Gastrocnemius medialis (tissue), 4 donors: Measurements from ENCODE around the gene SIK2. TPM values are rescaled to one million over a fixed set of nuclear protein-coding genes. Genes with fewer than 3 reads are reported as not detected.

Experiments used
- ATAC-seq, 2 donors: fragments of 150-250 bp; one replicate each; pipeline ENCODE4 v1.9.1; 2016
- DNase-seq, 2 donors: peaks; one replicate each; pipeline ENCODE4 v3.0.0-alpha.2; 2019
- H3K27ac ChIP-seq, 4 donors: fragments of 200-600 bp; sonication (generic); 1 replicate in 1 of 4; 2 replicates in 3 of 4; pipeline ENCODE4 v1.5.1; 2016 to 2018; ENCODE audit warnings: mild to moderate bottlenecking in 2 of 4, moderate library complexity in 1 of 4
- H3K27me3 ChIP-seq, 3 donors: fragments of 200-600 bp; sonication (generic) in 2 of 3; 1 replicate in 1 of 3; 2 replicates in 2 of 3; pipeline versions ENCODE4 v1.5.1 to v1.6.0; 2016 to 2019; ENCODE audit warnings: mild to moderate bottlenecking in 1 of 3, moderate library complexity in 1 of 3
- H3K36me3 ChIP-seq, 2 donors: fragments of 200-600 bp; sonication (generic) in 1 of 2; one replicate each; pipeline ENCODE4 v1.5.1; 2017 to 2018
- H3K4me1 ChIP-seq, 2 donors: fragments of 200-600 bp; sonication (generic) in 1 of 2; one replicate each; pipeline ENCODE4 v1.5.1; 2016 to 2017; ENCODE audit warnings: mild to moderate bottlenecking in 2 of 2
- H3K4me3 ChIP-seq, 4 donors: fragments of 200-600 bp; sonication (generic) in 3 of 4; 1 replicate in 1 of 4; 2 replicates in 3 of 4; pipeline ENCODE4 v1.5.1; 2016 to 2019; ENCODE audit warnings: mild to moderate bottlenecking in 2 of 4
- H3K9me3 ChIP-seq, 3 donors: fragments of 200-600 bp; sonication (generic) in 2 of 3; 1 replicate in 1 of 3; 2 replicates in 2 of 3; pipeline ENCODE4 v1.5.1; 2016 to 2019
- POLR2A ChIP-seq, 2 donors: fragments of 450-650 bp; IDR thresholded peaks; one replicate each; pipeline ENCODE4 v1.6.1; 2017; ENCODE audit warnings: antibody characterized with exemption in 2 of 2, mild to moderate bottlenecking in 2 of 2, moderate library complexity in 2 of 2
- in situ Hi-C, 4 donors: fragments of 200-750 bp; cut with MboI; loops; one replicate each; pipeline versions ENCODE4 v1.15.0 to v1.8.0; 2017; ENCODE audit warnings: low sequenced_read_pairs in 4 of 4
- intact Hi-C: fragments of 100-400 bp; cut with DNase I; formaldehyde crosslinking; loops from one replicate; pipeline ENCODE4 v1.15.1; 2023; ENCODE audit warnings: low total_unique reads
- total RNA-seq, 4 donors: library from RNA; depleted of rRNA; stranded (reverse); fragments of >200 nt; gene quantifications; one replicate each; pipeline versions ENCODE4 v1.1.0 to v1.2.3, GENCODE V29; 2016
- TF ChIP-seq, protein P1 (sequence below), 5 experiments: fragments of 450-650 bp in 3 of 5; fragments of 200-600 bp in 2 of 5; sonication (generic) in 2 of 5; IDR thresholded peaks in 4 of 5; conservative IDR thresholded peaks in 1 of 5; 1 replicate in 4 of 5; 2 replicates in 1 of 5; pipeline ENCODE4 v1.5.1; 2016 to 2019; ENCODE audit warnings: antibody characterized with exemption in 5 of 5, mild to moderate bottlenecking in 3 of 5, moderate library complexity in 3 of 5

SIK2 gene
- total RNA-seq, 4 donors from 2014 or later, result 16.5 to 98.7 (median 43.8) TPM

DNA sequence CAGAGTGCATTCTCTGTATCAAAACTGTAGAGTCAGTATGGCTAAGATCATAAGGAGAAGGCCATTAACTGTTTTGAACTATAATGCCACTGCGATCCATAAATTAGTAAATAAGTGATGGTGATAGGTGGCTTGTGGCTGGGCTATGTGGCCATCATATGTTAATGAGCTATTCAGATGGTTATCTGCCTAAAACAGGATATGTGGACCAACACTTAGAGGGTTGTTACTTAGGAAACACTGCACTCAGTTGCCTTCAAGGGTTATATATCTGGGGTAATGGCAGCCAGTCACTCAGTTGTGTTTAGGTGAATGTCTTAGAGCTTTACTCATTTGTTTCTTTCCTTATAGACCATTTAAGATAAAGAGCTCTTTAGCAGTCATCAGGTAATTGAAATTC lies 97.9 kb downstream of the SIK2 start:
- H3K4me1 ChIP-seq, result peaks cover 33 to 64% of the 10 kb centered on the region in 2 donors
- DNase-seq, result no peak
- no peaks in the 10 kb centered on the region for H3K9me3 ChIP-seq
- intact Hi-C loops (no loop called here), in situ Hi-C loops (no loop called here)
- peak overlapping the region in 3 of 4 donors; percentile 38 to 71 (median 51) for H3K27ac ChIP-seq
- no peak for TF ChIP-seq POLR2A (IDR thresholded peaks at IDR 0.05)
- TF ChIP-seq, protein P1, sequence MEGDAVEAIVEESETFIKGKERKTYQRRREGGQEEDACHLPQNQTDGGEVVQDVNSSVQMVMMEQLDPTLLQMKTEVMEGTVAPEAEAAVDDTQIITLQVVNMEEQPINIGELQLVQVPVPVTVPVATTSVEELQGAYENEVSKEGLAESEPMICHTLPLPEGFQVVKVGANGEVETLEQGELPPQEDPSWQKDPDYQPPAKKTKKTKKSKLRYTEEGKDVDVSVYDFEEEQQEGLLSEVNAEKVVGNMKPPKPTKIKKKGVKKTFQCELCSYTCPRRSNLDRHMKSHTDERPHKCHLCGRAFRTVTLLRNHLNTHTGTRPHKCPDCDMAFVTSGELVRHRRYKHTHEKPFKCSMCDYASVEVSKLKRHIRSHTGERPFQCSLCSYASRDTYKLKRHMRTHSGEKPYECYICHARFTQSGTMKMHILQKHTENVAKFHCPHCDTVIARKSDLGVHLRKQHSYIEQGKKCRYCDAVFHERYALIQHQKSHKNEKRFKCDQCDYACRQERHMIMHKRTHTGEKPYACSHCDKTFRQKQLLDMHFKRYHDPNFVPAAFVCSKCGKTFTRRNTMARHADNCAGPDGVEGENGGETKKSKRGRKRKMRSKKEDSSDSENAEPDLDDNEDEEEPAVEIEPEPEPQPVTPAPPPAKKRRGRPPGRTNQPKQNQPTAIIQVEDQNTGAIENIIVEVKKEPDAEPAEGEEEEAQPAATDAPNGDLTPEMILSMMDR (IDR thresholded peaks at IDR 0.05 in 4 of 5, conservative IDR thresholded peaks at IDR 0.05 in 1 of 5), result no peak
- H3K4me3 ChIP-seq, result no peak overlapping the region
- no peak for ATAC-seq
- no peaks in the 10 kb centered on the region for H3K27me3 ChIP-seq
- H3K36me3 ChIP-seq, result peaks cover 0 to 28% of the 10 kb centered on the region in 2 donors

DNA sequence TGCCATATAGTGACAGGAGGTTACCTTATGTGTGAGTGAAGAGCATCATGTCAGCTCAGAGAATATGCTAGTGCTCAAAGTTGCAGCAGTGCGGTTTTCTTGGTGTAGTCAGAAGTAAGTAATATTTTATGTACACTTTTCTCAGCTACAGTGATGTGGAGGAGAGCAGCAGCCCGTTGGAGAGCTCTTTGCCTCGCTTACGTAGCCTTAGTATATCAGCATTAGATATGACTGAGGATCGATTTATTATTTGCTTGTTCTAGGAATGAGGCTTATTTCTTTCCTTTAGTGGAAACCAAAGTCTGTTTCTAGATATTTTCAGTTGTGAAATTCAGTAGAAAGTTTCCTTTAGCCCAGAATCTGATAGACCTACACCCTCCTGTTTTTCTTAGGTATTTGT lies 100.4 kb downstream of the SIK2 start:
- ATAC-seq, result no peak
- intact Hi-C loops, result no loop called here
- H3K36me3 ChIP-seq, result peaks cover 0 to 32% of the 10 kb centered on the region in 2 donors

DNA sequence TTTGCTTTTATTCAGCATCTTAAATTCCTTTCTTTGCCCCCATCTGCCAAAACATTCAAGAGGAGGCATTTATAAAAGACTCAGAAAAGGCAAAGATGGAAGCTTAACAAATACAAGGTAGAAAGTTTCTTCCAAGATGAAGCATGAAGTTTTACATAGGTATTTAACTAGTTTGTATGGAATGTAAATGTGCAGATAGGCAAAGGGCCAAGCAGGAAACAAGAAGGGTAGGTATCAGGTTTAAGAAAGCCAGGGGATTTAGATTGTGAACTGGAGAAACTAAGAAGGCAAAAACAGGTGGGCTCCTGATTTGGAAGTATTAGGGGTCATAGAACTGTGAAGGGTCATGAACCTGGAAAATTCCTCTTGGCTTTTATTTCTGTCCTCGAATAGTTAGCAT lies 101.3 kb downstream of the SIK2 start:
- intact Hi-C loops, result no loop called here
- in situ Hi-C loops, result no loop called here
- peaks cover 0 to 32% of the 10 kb centered on the region in 2 donors for H3K36me3 ChIP-seq
- ATAC-seq, result no peak
- no peaks in the 10 kb centered on the region for H3K27me3 ChIP-seq
- H3K27ac ChIP-seq, result peak overlapping the region in 3 of 4 donors; percentile 33 to 50 (median 47)
- peaks cover 30 to 38% of the 10 kb centered on the region in 2 donors for H3K4me1 ChIP-seq
- H3K9me3 ChIP-seq, result no peaks in the 10 kb centered on the region
- no peak overlapping the region for H3K4me3 ChIP-seq
- TF ChIP-seq, protein P1 (IDR thresholded peaks at IDR 0.05 in 4 of 5, conservative IDR thresholded peaks at IDR 0.05 in 1 of 5), result no peak
- TF ChIP-seq POLR2A (IDR thresholded peaks at IDR 0.05), result no peak
- no peak for DNase-seq

More for the DNA sequence above, 100.4 kb downstream of the SIK2 start:
- no peak for DNase-seq
- no peak for TF ChIP-seq POLR2A (IDR thresholded peaks at IDR 0.05)
- TF ChIP-seq, protein P1 (IDR thresholded peaks at IDR 0.05 in 4 of 5, conservative IDR thresholded peaks at IDR 0.05 in 1 of 5), result no peak
- no peaks in the 10 kb centered on the region for H3K9me3 ChIP-seq
- H3K4me3 ChIP-seq, result no peak overlapping the region
- peak overlapping the region in 3 of 4 donors; percentile 24 to 50 (median 33) for H3K27ac ChIP-seq
- H3K4me1 ChIP-seq, result peaks cover 30 to 44% of the 10 kb centered on the region in 2 donors
- H3K27me3 ChIP-seq, result no peaks in the 10 kb centered on the region
- in situ Hi-C loops, result no loop called here

DNA sequence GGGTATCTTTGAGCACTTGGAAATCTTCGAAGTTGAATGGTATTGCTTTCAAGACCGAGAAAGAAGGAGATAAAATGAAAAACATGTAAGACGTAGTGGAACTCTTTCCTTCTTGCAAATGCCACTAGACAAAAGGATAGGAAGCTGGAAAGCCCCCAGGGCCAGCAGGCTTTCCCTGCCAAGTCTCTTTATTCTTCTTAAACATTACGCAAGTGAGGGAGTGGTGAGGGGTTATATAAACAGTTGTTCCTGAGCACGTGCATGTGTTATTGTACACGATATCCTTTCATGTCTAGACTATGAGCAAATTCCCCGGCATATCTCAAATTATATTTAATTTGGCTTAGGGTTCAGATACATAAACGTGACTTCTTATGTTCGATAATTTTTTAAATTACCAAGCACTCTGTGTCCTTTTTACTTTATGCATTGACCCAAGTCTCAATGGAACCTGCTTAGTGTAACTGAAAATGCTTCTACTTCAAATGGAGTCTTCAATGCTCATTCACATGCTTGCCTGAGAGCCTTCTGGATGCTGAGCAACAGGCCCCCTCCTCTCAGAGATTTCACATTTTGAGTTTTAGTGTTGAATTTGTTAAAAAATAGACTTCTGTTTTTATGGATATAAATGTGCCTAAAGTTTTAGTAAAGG lies 104.9 kb downstream of the SIK2 start:
- intact Hi-C loops, result no loop called here

More for the DNA sequence above, 104.9 kb downstream of the SIK2 start:
- Histone ChIP-seq H3K36me3 (peaks cover 0 to 44% of the 10 kb centered on the region in 2 donors), H3K4me3 (no peak overlapping the region), H3K27ac (peak overlapping the region; percentile 42 to 67 (median 50)), H3K4me1 (peaks cover 21% of the 10 kb centered on the region in 2 donors), H3K27me3 (no peaks in the 10 kb centered on the region), H3K9me3 (no peaks in the 10 kb centered on the region)
- peak; percentile 60 to 75 for ATAC-seq
- in situ Hi-C loops, result no loop called here
- TF ChIP-seq, protein P1 (IDR thresholded peaks at IDR 0.05 in 4 of 5, conservative IDR thresholded peaks at IDR 0.05 in 1 of 5), result no peak
- no peak for TF ChIP-seq POLR2A (IDR thresholded peaks at IDR 0.05)
- no peak for DNase-seq
